HG03175 (cell line): ENCODE measurements around the gene GPX7.
"Not testable (repeated sequence)": the region's sequence is repeated elsewhere in the genome, so short reads cannot be mapped to it uniquely, and the experiment has no call there.

Experiments used
- ATAC-seq: cut with Tn5 transposase; IDR thresholded peaks from one replicate; pipeline ENCODE4 v1.9.1; 2021; ENCODE audit warnings: mild to moderate bottlenecking, moderate library complexity; ENCODE audit not compliant: unreplicated experiment

The GPX7 gene

DNA sequence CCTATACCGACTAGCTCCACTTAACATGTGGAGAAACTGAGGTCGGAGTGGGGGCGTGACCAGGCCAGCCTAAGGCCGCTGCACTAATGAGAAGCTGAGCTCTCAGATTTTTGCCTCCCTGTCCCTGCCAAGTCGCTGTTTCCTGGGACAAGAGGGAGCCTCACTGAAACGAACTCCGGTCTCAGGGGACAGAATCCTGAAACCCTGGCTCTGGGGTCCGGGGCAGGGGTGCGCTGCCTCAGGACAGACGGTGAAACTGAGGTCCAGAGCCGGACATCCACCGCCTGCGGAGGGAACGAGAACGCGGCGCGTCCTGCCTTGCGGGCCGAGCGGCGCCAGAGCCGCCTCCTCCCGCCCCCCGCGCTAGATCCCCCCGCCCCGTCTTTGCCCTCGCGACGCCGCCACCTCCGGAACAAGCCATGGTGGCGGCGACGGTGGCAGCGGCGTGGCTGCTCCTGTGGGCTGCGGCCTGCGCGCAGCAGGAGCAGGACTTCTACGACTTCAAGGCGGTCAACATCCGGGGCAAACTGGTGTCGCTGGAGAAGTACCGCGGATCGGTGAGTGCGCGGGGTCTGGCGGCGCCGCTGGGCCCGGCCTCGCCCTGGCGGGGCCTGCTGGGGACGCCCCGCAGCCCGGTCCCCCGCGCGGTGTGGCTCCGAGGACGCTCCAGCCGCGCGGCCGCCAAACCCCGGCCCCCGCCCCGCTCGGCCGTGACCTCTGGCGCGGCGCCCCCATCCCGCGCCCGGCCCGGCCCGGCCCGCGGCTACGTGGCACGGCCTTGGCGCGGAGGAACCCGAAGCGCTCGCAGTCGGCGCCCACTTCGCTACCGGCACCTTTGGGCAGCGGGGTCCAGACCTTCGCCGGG is at the start of gene GPX7:
GPX7 (plus strand) TSS at position 381 of the 865 bp plus-strand sequence; CDS start at position 420, 39 bp downstream.
- ATAC-seq, result no peak

DNA sequence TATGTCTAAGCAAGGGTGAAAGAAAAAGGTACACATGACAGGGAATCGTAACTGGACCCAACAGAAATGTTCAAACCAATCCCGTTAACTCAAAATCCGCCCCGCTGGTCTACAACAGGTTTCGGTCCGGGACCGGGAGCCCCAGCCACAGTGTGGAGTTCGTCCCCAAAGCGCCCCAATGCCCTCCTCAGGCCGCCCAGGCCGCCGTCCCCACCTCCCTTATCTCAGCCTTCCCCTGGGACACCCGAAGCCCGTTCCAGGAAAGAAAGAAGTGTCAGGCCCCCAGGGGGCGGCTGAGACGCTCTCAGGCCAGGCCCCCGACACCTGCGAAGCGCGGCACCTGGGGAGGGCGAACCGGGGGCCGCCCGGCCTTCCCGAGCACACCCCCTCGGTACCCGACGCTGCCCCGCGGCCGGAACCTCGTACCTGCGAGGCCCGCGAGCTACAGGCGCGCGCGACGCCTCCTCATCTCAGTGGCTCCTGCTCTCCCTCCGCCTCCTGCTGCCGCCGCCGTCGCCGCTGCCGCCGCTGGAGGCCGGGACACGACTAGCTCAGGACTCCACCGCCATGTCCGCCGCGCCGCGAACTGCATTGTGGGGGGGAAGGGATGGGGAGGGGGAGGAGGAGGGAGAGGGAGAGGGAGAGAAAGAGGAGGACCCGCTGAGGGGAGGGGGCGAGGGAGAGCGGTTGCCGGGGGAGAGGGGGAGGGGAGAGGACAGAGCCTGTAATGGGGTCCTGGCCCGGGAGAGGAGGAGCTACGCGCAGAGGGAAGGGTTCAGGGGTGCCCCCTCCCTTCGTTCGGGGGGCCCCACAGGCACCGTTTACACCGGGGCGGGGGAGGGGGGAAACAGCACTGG is 49.4 kb upstream of the GPX7 start, which contains the start of gene TUT4:
TUT4 (minus strand) TSS at position 588 of the 857 bp plus-strand sequence. CDS start 26,812 bp downstream, outside the sequence.
- peak; percentile 35 for ATAC-seq

DNA sequence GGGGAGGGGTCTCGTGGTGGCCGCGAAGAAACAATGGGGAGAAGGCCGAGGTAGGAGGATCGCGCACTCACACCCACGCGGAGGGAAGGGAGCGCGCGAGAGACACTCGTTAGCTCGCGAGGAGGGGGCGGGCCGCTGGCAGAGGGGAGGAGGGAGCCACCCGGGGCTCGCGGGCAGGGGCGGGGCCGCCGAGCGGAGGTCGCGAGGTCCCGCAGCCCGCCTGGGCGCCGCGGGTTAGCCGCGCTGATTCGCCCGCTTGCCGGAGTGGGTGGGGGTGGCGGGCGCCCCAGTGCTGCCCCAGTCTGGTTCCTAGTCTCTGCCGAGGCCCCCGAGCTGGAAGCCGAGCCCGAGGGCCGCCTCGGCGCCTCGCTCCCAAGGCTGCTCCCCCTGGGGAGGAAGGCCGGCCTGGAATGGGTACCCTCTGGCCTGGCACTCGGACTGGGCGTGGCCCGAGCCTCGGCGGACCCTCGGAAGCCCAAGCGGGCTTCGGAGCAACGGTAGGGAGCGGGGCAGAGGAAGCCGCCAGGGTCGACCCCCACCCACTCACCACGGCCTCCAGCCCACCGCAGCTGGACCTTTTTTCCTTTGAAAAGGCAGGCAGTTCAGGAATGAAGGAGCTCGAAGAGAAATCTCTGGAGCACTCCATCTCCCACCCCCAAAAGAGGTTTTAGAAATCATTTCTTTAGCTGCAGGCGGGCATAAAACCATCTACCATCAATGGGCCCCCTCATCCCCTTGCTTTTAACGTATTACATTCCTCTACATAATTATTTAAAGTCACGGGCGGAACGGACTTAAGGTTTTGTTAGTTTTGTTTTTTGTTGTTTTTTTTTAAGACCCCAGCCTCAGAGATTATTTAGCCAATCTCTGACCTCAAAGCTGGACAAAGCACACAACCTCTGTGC is 48.6 kb upstream of the GPX7 start:
- ATAC-seq, result peak; percentile 58

DNA sequence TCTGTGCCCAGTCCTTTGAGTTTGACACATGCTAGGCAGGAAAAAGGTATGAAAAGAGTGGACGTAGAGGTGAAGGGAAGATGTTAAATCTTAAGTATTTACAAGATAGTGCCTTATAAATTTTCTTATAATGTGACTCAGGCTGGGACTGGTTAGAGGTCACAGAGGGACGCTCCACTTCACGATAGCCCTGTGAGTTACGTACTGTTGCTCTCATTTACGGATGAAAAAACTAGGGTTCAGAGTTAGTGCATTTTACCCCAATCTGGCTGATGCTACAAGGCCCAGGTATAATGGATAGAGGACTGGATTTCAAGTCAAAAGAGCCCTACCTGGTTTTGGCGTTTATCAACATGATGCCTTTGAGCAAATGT is 47.9 kb upstream of the GPX7 start:
- ATAC-seq, result no peak

GRCh38 chr1:52554756-52555155 is 47.4 kb upstream of the GPX7 start:
- no peak for ATAC-seq

DNA sequence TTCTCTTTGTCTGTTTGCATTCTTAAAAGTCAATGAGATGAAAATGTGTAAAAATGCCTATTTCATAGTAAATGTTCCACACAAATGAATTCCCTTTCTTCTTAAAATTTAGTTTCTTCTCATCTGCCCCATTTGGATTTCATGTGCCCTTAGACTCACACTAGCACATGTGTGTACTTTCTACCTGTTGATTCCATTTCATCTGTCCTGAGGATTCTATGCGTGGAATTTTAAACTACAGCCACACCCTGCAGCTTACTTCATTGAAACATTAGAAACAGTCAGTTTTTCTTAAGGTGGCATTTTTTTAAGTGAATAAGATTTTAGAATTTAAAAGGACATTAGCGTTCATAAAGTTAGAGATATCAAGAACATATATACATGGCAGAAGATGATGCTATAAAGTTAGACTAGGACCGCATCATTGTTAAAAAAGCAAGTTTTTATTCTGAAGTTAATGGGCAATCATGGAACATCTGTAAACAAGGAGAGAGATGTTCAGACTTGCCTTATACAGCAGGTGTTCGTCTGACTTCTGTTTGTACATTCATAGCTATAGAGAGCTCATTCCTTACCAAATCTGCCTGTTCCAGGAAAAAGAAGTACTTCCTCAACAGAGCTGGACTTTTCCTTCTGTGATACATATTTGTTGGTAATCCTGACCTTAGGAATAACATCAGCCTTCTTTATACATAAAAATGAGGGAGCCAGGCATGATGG is 45.4 kb upstream of the GPX7 start:
- no peak for ATAC-seq

DNA sequence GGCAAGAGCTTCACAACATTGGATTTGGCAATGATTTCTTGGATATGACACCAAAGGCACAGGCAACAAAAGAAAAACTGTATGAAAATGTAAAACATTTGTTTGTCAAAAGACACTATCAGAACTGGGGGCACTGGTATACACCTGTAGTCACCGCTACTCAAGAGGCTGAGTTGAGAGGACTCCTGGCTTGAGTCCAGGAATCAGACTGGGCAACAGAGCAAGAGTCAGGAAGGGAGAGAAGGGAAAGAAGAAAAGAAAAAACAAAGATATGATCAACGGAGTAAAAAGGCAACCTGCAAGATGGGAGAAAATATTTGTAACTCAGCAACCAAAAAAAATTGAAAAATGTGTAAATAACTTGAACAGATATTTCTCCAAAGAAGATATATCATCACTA is 43.2 kb upstream of the GPX7 start:
- ATAC-seq, result no peak

DNA sequence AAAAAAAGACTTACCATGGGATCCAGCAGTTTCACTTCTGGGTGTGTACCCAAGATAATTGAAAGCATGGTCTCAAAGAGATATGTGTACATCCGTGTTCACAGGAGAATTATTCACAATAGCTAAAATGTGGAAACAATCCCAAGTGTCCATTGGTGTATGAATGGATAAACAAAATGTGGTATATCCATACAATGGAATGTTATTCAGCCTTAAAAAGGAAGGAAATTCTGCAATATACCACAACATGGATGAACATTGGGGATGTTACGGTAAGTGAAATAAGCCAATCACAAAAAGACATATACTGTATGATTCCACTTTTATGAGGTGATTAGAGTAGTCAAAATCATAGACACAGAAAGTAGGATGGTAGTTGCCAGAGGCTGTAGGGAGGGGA is 42.3 kb upstream of the GPX7 start:
- no peak for ATAC-seq

DNA sequence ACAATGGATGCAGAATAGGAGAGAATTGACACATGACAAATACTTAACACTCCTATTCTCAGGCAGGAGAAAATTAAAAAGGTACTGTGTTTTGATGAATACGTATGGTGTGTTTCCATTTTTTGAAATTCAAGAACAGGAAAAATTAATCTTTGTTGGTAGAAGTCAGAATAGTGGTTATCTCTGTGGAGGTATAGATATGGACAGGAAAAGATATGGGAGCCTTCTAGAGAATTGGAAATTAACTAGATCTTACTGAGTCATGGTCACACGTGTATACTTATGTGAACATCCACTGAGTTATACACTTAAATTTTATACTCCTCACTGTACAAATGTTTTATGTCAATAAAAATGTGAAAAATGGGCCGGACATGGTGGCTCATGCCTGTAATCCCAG is 39.4 kb upstream of the GPX7 start:
- ATAC-seq, result no peak

- no peak for ATAC-seq
Observed at GRCh38 chr1:52567943-52568342, 34.2 kb upstream of the GPX7 start.

DNA sequence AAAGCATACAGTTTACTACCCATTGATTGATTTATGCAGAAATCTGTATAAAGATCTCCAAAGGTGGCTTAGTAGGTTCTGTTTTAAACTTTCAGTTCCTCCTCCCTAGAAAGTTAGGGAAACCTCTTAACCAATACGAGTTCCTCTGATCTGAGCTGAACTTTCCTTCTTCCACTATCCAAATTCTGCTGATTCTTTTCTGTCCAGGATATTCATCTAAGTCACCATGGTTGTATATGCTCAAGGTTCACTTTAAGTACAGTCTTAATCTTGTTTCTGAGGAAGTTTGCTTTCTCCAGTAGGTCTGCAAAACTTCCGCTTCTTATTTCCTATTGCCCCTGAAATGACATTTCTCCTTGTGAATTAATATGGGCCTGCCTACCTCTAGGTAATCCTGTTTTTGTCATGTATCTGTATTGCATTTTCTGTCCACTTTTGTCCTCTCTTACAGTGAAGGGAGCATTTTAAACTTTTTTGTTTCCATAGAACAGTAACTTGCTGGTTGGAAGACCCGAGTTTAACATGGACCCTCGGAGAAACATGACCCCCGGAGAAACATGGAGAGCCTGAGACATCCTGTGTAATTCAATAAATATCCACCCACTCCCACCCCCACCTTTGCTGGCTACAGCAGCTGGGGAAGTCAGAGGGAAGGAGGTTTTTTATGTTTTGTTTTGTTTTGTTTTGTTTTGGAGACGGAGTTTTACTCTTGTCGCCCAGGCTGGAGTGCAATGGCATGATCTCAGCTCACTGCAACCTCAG is 32.5 kb upstream of the GPX7 start:
- ATAC-seq, result no peak

DNA sequence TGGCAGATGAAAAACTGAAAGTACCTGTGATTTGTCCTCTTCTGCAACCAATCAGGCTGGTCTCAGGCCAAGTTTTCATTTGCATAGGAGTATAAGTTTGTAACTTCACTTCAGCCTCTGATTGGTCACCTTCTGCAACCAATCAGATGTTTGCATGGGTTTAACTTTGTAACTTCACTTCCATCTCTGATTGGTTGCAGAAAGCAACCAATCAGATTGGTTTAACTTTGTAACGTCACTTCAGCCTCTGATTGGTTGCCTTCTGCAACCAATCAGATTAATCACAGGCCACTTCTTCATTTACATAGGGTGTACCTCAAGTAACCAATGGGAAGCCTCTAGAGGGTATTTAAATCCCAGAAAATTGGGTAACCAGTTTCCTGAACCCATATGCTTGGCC is 30.4 kb upstream of the GPX7 start:
- no peak for ATAC-seq

GRCh38 chr1:52572387-52572786 is 29.8 kb upstream of the GPX7 start:
- ATAC-seq, result no peak

- ATAC-seq, result no peak
Observed at GRCh38 chr1:52574594-52574993, 27.6 kb upstream of the GPX7 start.

DNA sequence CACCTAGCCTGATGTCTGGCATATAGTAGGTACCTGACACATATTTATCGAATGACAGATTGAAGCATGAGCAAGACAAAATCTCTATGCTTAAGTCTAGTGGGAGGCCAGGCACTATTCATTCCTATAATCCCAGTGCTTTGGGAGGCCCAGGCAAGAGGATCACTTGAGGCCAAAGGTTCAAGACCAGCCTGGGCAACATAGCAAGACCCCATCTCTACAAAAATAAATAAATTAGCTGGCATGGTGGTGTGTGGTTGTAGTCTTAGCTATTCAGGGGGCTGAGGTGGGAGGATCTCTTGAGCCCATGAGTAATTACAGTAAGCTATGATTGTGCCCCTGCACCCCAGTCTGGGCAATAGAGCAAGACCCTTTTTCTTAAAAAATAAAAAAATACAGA is 26.1 kb upstream of the GPX7 start:
- ATAC-seq, result no peak

DNA sequence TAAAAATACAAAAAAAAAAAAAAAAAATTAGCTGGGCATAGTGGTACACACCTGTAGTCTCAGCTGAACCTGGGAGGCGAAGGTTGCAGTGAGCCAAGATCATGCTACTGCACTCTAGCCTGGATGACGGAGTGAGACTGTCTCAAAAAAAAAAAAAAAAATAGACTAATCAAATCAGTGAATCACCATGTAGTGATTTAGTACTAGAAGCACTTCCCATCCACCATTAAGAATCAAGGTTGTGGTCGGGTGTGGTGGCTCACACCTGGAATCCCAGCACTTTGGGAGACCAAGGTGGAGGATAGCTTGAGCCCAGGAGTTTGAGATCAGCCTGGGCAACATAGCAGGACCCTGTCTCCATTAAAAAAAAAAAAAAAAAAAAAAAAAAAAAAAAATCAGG is 24.1 kb upstream of the GPX7 start:
- not testable (repeated sequence) for ATAC-seq

DNA sequence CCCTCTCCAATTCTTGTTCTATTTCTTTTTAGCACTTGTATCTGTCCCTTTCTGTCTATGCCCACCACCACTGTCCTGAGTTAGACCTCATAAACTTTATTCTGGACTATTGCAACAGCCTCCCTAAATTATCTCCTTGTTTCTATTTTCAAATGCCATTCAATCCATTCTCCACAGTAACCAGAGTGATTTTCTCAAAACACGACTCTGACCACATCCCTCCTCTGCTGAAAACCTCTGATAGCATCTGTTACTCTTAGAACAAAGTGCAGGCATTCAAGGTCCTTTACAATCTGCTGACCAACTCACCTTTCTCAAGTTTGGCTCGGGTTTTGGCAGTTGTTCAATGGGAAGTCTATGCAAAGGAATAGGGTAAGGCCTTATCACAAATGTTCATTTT is 22.8 kb upstream of the GPX7 start:
- no peak for ATAC-seq

- ATAC-seq, result no peak
Observed at GRCh38 chr1:52580283-52580682, 21.9 kb upstream of the GPX7 start.

GRCh38 chr1:52582116-52582696 is 20.0 kb upstream of the GPX7 start:
- no peak for ATAC-seq
